A375 (cell line): ENCODE measurements around the gene SLC7A6. TPM values are rescaled to one million over a fixed set of nuclear protein-coding genes. Genes with fewer than 3 reads are reported as not detected.

Experiments used
- small RNA-seq: library from RNA; depleted of rRNA; stranded (forward); fragments of <200 nt; gene quantifications from one replicate; pipeline ENCODE3, GENCODE V24; 2014
- total RNA-seq: library from RNA; depleted of rRNA; stranded (reverse); fragments of >200 nt; shearing (Covaris generic); gene quantifications from 2 replicates; pipeline ENCODE4 v1.2.3, GENCODE V29; 2014; rRNA removed

The SLC7A6 gene
- total RNA-seq = 16.4 and 22.3 TPM in 2 replicates

GRCh38 chr16:68264128-68265077 lies at the start of gene SLC7A6:
SLC7A6 (plus strand) TSS chr16:68264526; CDS start chr16:68274727, 10,201 bp downstream.

GRCh38 chr16:68235887-68236136 lies 28.5 kb upstream of the SLC7A6 start, which contains the start of gene ESRP2:
ESRP2 (minus strand) TSS chr16:68236127; CDS start chr16:68236045, 82 bp downstream.

GRCh38 chr16:68244903-68245853 lies 19.1 kb upstream of the SLC7A6 start, which contains the start of gene PLA2G15:
PLA2G15 (plus strand) TSS chr16:68245373; CDS start chr16:68245427, 54 bp downstream.

GRCh38 chr16:68310774-68311511 lies 46.6 kb downstream of the SLC7A6 start, which contains the start of the genes PRMT7 and SLC7A6OS:
PRMT7 (plus strand) TSS chr16:68311019; CDS start chr16:68315980, 4,961 bp downstream.
SLC7A6OS (minus strand) TSS chr16:68310946; CDS start chr16:68310926, 20 bp downstream.

Small RNAs within 50 kb of the gene (small RNA-seq; reads per million reads assigned to genes)
- gene RNU4-30P (not detected), gene RNU6-1262P (not detected)

Other genes starting within 250 kb of the SLC7A6 start
- gene DPEP2NB, start 248.6 kb upstream of the SLC7A6 start, total RNA-seq = not detected in 2 replicates
- 28.6 and 31.1 TPM in 2 replicates for gene DDX28, start 241.3 kb upstream of the SLC7A6 start, total RNA-seq
- gene DUS2, start 241.2 kb upstream of the SLC7A6 start, total RNA-seq = 19.3 and 25.8 TPM in 2 replicates
- 19.3 and 21.5 TPM in 2 replicates for gene NFATC3, start 179.2 kb upstream of the SLC7A6 start, total RNA-seq
- gene ESRP2, start 28.4 kb upstream of the SLC7A6 start, total RNA-seq = 0.15 and 0.50 TPM in 2 replicates
- gene PLA2G15, start 19.2 kb upstream of the SLC7A6 start, total RNA-seq = 17.0 and 18.0 TPM in 2 replicates
- gene SLC7A6OS, start 46.4 kb downstream of the SLC7A6 start, total RNA-seq = 20.5 and 24.8 TPM in 2 replicates
- 67.6 and 79.4 TPM in 2 replicates for gene PRMT7, start 46.5 kb downstream of the SLC7A6 start, total RNA-seq
- 0.19 and 0.53 TPM in 2 replicates for gene SMPD3, start 184.0 kb downstream of the SLC7A6 start, total RNA-seq